Colonic mucosa (tissue), 4 donors: ENCODE data around the gene ATP2B3. TPM values are rescaled to one million over a fixed set of nuclear protein-coding genes. Genes with fewer than 3 reads are reported as not detected.

Experiments
- DNase-seq: peaks from one replicate; pipeline ENCODE4 v3.0.0-alpha.2; 2020
- H3K27ac ChIP-seq: fragments of 200-600 bp; one replicate; pipeline ENCODE4 v1.8.0; 2021
- H3K27me3 ChIP-seq: fragments of 200-600 bp; one replicate; pipeline ENCODE4 v1.8.0; 2021
- H3K36me3 ChIP-seq: fragments of 200-600 bp; one replicate; pipeline ENCODE4 v1.8.0; 2021
- H3K4me1 ChIP-seq: fragments of 200-600 bp; one replicate; pipeline ENCODE4 v1.8.0; 2021; ENCODE audit warnings: mild to moderate bottlenecking
- H3K4me3 ChIP-seq: fragments of 200-600 bp; one replicate; pipeline ENCODE4 v1.8.0; 2021
- H3K9ac ChIP-seq, 2 donors: one replicate each; pipeline ENCODE4 v1.7.0; 2013; ENCODE audit warnings: control low read depth in 2 of 2, low read depth in 2 of 2, low read length in 2 of 2
- H3K9me3 ChIP-seq: fragments of 200-600 bp; one replicate; pipeline ENCODE4 v1.8.0; 2021
- CTCF ChIP-seq: fragments of 200-600 bp; IDR thresholded peaks from one replicate; pipeline ENCODE4 v1.8.0; 2022; ENCODE audit warnings: antibody characterized with exemption, mild to moderate bottlenecking
- intact Hi-C: fragments of 100-400 bp; cut with DNase I; formaldehyde crosslinking; loops from one replicate; pipeline ENCODE4 v1.14.1; 2022
- total RNA-seq, 2 donors: library from RNA; stranded (reverse); fragmentation: NEBNext Ultra II Directional in 1 of 2; extraction: Animal tissue kit (Norgen Biotek cat#: 25700) in 1 of 2; gene quantifications; one replicate each; pipeline ENCODE4 v1.2.1, GENCODE V29; 2021
- donor health status: healthy.
- donor health status: DM: no; HTN: no; CAD: no.
- donor health status: DM: no; HTN: no; CAD: no.

The ATP2B3 gene
- total RNA-seq, 2 donors from 2014 or later, result 0.24 TPM; not detected in 1

- no peak for DNase-seq
- intact Hi-C loops, result no loop called here
- no peak overlapping the region for H3K4me3 ChIP-seq
- no peaks in the 10 kb centered on the region for H3K36me3 ChIP-seq
- H3K4me1 ChIP-seq, result no peaks in the 10 kb centered on the region
- no peaks in the 10 kb centered on the region for H3K9me3 ChIP-seq
- H3K27me3 ChIP-seq, result no peaks in the 10 kb centered on the region
- H3K27ac ChIP-seq, result no peak overlapping the region
- H3K9ac ChIP-seq, result no peak overlapping the region
- TF ChIP-seq CTCF, result no peak
These were observed 34.9 kb upstream of the ATP2B3 start for GRCh38 chrX:153482376-153483015.

DNA sequence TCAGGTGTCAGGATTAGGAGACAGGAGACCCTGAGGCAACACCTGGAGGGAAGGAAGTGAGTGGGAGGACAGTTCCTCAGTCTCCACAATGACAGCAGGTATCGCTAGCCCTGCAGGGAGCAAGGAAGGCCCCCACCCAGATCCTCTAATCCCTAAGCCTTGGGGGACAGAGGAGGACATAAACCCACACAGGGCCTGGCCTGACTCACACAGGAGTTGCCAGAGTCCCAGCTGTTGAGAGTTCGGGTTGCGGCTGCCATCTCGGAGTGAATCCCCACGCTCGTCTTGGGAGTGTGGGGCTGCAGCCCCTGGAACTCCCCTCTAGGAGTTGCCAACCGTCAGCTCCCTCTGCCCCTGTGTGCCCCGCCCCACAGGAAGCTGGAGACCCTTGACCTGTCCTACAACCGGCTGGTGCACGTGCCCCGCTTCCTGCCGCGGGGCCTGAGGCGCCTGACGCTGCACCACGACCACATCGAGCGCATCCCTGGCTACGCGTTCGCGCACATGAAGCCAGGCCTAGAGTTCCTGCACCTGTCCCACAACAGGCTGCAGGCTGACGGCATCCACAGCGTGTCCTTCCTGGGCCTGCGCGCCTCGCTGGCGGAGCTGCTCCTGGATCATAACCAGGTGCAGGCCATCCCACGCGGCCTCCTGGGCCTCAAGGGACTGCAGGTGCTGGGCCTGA, 31.9 kb upstream of the ATP2B3 start:
- no peak overlapping the region for H3K27ac ChIP-seq
- intact Hi-C loops, result no loop called here

GRCh38 chrX:153486171-153486570, 31.3 kb upstream of the ATP2B3 start:
- H3K9me3 ChIP-seq, result no peaks in the 10 kb centered on the region
- H3K27ac ChIP-seq, result no peak overlapping the region
- no peak for TF ChIP-seq CTCF
- DNase-seq, result no peak
- no peaks in the 10 kb centered on the region for H3K36me3 ChIP-seq
- H3K4me1 ChIP-seq, result no peaks in the 10 kb centered on the region
- intact Hi-C loops, result no loop called here
- no peaks in the 10 kb centered on the region for H3K27me3 ChIP-seq
- no peak overlapping the region for H3K9ac ChIP-seq
- no peak overlapping the region for H3K4me3 ChIP-seq

More for the DNA sequence above, 31.9 kb upstream of the ATP2B3 start:
- no peaks in the 10 kb centered on the region for H3K27me3 ChIP-seq
- H3K4me3 ChIP-seq, result no peak overlapping the region
- no peaks in the 10 kb centered on the region for H3K9me3 ChIP-seq
- DNase-seq, result no peak
- no peaks in the 10 kb centered on the region for H3K4me1 ChIP-seq
- H3K36me3 ChIP-seq, result no peaks in the 10 kb centered on the region
- no peak for TF ChIP-seq CTCF
- H3K9ac ChIP-seq, result no peak overlapping the region

DNA sequence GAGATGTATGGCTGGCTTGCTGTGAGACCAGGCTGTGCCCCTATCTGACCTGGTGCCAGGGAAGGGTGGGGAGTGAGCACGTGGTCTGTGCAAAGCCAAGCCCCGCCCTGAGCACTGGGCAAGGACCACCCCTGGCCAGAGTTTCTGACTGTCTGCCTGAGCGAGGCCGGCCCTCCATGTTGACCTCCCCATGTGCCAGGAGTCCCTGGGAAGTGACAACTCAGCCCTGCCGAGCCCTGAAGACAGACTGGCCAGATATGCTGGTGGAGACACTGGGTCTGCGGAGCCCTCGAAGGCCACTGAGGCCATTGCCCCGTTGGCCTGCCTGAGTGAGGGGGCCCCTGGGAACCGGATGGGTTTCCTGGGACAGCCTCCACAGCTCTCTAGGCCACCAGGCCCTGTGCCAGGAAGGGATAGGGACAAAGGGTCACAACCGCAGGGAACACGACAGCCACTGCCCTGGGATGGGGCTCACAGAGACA, 29.8 kb upstream of the ATP2B3 start:
- TF ChIP-seq CTCF, result no peak
- no peaks in the 10 kb centered on the region for H3K36me3 ChIP-seq
- H3K4me1 ChIP-seq, result no peaks in the 10 kb centered on the region
- H3K9me3 ChIP-seq, result no peaks in the 10 kb centered on the region
- intact Hi-C loops, result no loop called here
- H3K9ac ChIP-seq, result no peak overlapping the region
- no peak overlapping the region for H3K27ac ChIP-seq
- H3K27me3 ChIP-seq, result no peaks in the 10 kb centered on the region
- DNase-seq, result no peak
- H3K4me3 ChIP-seq, result no peak overlapping the region

GRCh38 chrX:153488231-153488914, 29.1 kb upstream of the ATP2B3 start:
- H3K27ac ChIP-seq, result no peak overlapping the region

More at GRCh38 chrX:153488231-153488914, 29.1 kb upstream of the ATP2B3 start:
- TF ChIP-seq CTCF, result no peak
- no peak for DNase-seq
- Histone ChIP-seq H3K9me3 (no peaks in the 10 kb centered on the region), H3K27me3 (no peaks in the 10 kb centered on the region), H3K4me3 (no peak overlapping the region), H3K36me3 (no peaks in the 10 kb centered on the region), H3K9ac (no peak overlapping the region), H3K4me1 (no peaks in the 10 kb centered on the region)
- intact Hi-C loops, result no loop called here
